G401 (cell line): ENCODE data around the gene FAM131A. TPM values are rescaled to one million over a fixed set of nuclear protein-coding genes. Genes with fewer than 3 reads are reported as not detected.

Experiments used
- DNase-seq: peaks from one replicate; pipeline ENCODE4 v3.0.0-alpha.2; 2015; ENCODE audit warnings: low spot score
- in situ Hi-C: cut with HindIII; loops from 2 replicates; pipeline ENCODE4 v1.10.0; 2016; ENCODE audit warnings: low sequenced_read_pairs, mixed read lengths
- total RNA-seq: library from RNA; depleted of rRNA; stranded (reverse); fragments of >200 nt; shearing (Covaris generic); gene quantifications from 2 replicates; pipeline ENCODE4 v1.2.3, GENCODE V29; 2014

The FAM131A gene
- total RNA-seq, 1 experiment from 2014 or later: 31.2 TPM

DNA sequence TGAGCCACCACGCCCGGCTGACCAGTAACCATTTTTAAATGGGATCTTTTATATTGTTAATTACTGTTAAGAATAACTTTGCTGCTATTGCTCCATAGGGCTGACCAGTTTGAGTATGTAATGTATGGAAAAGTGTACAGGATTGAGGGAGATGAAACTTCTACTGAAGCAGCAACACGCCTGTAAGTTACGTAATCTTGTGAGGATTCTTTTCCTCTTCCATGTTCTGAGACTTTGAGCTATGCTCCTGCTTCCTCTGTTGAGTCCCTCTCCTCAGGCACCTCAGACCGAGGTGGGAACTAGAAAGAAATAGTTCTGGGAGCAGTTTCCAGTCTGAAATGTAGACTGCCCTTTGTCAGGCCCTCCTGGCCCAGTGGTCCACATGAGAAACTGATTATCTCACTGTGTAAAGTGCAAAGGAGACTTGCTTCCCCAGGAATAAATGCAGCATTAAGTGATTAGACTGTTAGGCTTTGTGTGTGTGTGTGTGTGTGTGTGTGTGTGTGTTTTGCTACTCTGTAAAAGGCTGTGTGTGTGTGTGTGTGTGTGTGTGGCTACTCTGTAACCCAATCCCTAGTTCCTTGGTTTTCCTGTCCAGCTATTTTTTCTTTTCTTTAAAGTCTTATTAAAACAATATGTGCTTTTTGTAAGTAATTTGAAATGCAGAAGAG, 29.4 kb downstream of the FAM131A start:
- no peak for DNase-seq
- in situ Hi-C loops: no loop called here

DNA sequence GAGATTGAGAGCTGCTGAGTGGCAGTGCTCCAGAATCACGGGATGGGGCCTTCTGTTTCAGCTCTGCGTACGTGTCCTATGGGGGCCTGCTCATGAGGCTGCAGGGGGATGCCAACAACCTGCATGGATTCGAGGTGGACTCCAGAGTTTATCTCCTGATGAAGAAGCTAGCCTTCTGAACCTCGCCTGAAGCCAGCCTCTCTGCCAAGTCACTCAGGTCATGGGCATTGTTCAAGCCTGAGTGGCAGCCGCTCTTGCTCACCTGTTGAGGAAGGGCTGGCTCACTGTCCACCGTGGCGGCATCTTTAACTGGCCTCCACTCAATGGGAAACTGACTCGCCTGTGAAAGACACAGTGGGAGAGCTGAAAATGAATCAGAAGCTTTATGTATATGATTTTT, 30.7 kb downstream of the FAM131A start:
- DNase-seq: peak; percentile 51
- in situ Hi-C loops: no loop called here

- DNase-seq: no peak
- in situ Hi-C loops: no loop called here
Observed at GRCh38 chr3:184368586-184369183, 31.3 kb downstream of the FAM131A start.

- in situ Hi-C loops: no loop called here
- peak; percentile 94 for DNase-seq
Observed at GRCh38 chr3:184371570-184372018, 34.2 kb downstream of the FAM131A start.

GRCh38 chr3:184372296-184372821, 35.0 kb downstream of the FAM131A start:
- in situ Hi-C loops: no loop called here

DNA sequence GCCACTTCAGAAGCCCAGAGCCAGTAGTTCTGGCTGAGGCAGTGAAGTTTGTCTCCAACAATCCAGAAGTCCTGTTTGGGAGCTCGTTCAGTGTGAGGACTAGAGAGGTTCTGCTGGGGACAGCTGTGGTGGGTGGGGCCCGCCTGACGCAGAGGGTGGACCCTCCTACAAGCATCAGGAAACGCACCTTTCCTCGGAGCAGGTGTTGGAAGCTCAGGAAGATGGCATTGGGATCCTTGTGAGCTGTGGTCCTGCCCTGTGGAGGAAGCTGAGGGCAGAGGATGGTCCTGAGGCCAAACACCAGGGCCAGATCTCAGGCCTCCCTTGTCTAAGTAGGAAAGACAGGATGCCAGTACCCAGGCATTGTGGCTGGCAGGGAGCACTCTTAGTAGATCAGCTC, 35.5 kb downstream of the FAM131A start:
- no peak for DNase-seq
- in situ Hi-C loops: no loop called here

More at GRCh38 chr3:184372296-184372821, 35.0 kb downstream of the FAM131A start:
- DNase-seq: no peak

DNA sequence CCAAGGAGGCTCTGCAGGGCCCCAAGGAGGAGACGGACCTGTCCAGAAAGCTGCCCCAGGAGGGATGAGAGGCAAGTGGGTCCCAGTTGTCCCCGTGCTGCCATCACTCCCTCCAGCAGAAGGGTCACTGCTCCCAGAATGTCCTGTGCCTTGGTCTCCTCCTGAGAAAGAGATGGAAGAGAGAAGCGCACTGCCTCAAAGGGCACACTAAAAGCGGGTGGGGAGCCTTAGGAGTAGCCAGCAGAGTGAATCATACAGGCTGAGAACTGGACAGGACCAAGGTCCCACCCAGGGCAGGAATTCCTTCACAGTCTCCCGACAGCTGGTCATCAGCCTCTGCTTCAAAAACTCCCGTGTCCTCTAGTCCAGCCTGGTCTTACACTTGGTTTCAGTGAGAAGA, 36.0 kb downstream of the FAM131A start:
- no peak for DNase-seq
- in situ Hi-C loops: no loop called here

- in situ Hi-C loops: no loop called here
- no peak for DNase-seq
Observed at GRCh38 chr3:184375747-184376461, 38.5 kb downstream of the FAM131A start.

DNA sequence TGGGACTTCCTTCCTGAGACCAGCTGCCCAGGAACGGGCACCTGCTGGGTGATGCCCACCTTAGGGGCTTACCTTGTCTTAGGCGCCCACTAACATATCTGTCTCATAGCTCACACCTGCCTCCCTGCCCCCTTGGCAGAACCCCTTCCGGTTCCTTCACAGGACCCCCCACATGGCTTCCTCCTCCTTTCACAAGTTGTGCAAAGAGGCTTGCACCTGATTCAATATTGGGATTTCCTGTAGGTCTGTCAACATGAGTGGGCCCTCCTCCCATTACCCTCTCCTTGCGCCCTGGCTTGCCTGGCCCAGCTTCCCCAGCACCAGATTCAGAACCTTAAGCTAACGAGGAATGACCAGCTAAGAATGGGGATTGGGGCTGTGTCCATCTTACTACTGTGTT, 40.0 kb downstream of the FAM131A start:
- in situ Hi-C loops: no loop called here

GRCh38 chr3:184377882-184378445, 40.6 kb downstream of the FAM131A start, which contains the start of gene THPO:
Gene THPO, minus strand, starts transcription at chr3:184378207. Its CDS starts 1,948 bp downstream, at chr3:184376259.
- in situ Hi-C loops: no loop called here
- no peak for DNase-seq

More for the DNA sequence above, 40.0 kb downstream of the FAM131A start:
- no peak for DNase-seq

- DNase-seq: no peak
- in situ Hi-C loops: no loop called here
Observed at GRCh38 chr3:184378651-184379357, 41.4 kb downstream of the FAM131A start.

DNA sequence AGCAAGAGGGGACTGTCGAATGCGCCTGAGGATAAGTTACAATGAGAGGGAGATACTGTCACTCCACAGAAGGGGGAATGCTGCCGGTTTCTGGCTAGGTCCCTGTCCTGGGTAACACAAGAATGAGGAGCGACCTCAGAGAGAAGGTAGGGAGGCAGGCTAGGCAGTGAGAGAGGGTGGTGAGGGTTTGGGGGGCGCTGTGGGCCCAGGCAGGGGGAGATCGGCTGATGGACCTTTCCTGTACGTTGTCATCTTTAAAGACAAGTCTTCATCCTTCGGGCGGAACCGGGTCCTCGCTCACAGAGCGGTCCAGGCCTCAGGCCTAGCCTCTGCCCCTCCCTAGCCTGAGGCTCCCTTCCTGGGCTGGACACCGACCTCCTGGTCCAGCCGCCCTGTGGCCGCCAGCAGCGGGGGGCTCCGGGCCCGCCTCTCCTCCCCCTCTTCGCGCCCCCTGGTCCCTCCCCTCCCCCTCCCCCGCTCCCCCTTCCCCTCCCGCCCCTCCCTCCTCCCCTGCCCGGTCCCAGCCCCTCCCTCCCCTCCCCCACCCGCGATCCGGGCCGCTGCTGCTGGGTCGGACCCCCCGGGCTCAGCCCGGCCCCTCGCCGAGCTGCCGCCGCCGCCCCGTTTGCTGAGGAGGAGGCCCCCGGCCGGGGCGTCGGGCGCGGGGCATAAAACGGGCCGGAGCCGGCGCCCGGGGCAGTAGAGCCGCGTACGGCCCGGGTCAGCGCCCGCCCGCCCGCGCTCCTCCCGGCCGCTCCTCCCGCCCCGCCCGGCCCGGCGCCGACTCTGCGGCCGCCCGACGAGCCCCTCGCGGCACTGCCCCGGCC, 42.2 kb downstream of the FAM131A start, which contains the start of gene CHRD:
TSS of gene CHRD (plus strand) at position 697 of the 827 bp plus-strand sequence. CDS start 265 bp downstream, outside the sequence.
- no peak for DNase-seq
- in situ Hi-C loops: no loop called here

DNA sequence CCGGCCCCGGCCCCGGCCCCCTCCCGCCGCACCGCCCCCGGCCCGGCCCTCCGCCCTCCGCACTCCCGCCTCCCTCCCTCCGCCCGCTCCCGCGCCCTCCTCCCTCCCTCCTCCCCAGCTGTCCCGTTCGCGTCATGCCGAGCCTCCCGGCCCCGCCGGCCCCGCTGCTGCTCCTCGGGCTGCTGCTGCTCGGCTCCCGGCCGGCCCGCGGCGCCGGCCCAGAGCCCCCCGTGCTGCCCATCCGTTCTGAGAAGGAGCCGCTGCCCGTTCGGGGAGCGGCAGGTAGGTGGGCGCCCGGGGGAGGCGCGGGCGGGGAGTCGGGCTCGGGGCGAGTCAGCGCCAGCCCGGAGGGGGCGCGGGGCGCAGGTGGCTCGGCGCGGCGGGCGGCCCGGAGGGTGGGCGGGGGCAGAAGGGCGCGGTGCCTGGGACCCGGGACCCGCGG, 42.8 kb downstream of the FAM131A start:
- DNase-seq: peak; percentile 66
- in situ Hi-C loops: no loop called here

DNA sequence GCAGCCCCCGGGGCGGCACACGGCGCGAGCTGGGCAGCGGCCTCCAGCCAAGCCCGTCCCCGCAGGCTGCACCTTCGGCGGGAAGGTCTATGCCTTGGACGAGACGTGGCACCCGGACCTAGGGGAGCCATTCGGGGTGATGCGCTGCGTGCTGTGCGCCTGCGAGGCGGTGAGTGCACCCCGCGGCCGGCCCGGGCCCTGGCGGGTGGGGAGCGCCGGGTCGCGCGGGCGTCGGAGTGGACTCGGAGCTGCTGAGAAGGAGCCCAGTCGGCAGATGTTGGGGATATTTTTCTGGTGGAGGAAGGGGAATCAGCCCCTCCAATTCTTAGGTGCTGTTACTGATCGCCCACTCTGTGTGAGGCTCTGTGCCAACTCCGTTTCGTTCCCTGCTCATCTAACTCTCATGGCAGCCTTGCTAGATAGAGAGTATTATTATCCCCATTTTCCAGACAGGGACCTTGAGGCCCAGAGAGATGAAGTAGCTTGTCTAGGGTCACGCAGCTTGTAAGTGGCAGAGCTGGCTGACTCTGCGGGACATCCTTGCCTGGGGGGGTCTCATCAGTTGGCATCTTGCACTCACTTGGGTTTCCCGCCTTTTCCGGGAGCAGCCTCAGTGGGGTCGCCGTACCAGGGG, 43.3 kb downstream of the FAM131A start:
- DNase-seq: peak; percentile 42
- in situ Hi-C loops: no loop called here

DNA sequence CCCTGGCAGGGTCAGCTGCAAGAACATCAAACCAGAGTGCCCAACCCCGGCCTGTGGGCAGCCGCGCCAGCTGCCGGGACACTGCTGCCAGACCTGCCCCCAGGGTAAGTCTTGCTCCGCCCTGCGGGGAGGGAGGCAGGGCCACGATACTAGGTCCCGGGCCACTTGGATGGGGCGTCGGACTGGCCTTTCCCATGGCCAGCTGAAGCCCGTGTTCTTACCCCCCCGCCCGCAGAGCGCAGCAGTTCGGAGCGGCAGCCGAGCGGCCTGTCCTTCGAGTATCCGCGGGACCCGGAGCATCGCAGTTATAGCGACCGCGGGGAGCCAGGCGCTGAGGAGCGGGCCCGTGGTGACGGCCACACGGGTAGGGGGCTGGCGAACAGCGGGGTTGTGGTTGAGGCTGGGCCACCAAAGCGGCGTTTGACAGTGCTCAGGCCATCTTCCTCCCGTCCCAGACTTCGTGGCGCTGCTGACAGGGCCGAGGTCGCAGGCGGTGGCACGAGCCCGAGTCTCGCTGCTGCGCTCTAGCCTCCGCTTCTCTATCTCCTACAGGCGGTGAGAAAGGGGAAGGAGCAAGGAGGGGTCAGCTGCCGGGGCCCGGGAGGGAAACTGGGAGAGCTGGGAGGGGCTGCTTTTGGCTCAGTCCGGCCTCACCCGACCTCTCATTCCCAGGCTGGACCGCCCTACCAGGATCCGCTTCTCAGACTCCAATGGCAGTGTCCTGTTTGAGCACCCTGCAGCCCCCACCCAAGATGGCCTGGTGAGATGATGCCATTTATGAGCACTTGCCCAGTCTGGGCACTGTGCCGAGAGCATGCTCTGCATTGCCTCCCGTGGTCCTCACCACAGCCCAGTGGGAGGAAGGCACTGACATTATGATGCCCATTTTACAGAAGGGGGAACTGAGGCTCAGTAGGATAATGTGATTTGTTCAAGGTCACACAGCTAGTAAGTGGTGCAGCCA, 44.1 kb downstream of the FAM131A start:
- in situ Hi-C loops: no loop called here
- peak; percentile 50 for DNase-seq

DNA sequence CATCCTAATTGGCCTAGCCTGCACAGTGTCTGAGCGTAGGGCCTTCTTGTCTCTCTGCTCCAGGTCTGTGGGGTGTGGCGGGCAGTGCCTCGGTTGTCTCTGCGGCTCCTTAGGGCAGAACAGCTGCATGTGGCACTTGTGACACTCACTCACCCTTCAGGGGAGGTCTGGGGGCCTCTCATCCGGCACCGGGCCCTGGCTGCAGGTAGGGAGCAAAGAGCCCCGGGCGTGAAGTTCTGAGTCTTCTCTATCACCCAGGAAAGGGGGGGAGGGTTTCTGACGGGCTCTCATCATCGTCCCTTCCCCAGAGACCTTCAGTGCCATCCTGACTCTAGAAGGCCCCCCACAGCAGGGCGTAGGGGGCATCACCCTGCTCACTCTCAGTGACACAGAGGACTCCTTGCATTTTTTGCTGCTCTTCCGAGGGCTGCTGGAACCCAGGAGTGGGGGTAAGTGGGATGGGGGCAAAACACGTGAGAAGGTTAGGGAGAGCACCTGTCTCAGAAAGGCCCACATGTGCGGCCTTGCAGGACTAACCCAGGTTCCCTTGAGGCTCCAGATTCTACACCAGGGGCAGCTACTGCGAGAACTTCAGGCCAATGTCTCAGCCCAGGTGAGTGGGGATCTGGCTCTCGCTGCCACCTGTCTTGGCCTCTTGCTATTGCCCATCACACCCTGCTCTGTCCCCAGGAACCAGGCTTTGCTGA, 45.1 kb downstream of the FAM131A start:
- in situ Hi-C loops: no loop called here
- no peak for DNase-seq
